AG09309 (cell line): ENCODE results near the gene GNRH2.

Experiments used
- DNase-seq: peaks from one replicate; pipeline ENCODE4 v3.0.0-alpha.2; 2010; ENCODE audit warnings: low read depth
- H3K4me3 ChIP-seq: 2 replicates; pipeline ENCODE4 v1.5.1; 2011; ENCODE audit warnings: mild to moderate bottlenecking, low read depth, low read length, moderate library complexity; ENCODE audit not compliant: control insufficient read depth
- TF ChIP-seq, protein P1 (sequence below): IDR thresholded peaks from 2 replicates; pipeline ENCODE4 v1.5.1; 2011; ENCODE audit warnings: mild to moderate bottlenecking, low read depth, low read length, inconsistent platforms; ENCODE audit not compliant: insufficient read depth, control insufficient read depth; ENCODE audit errors: missing control alignments

The GNRH2 gene

GRCh38 chr20:3027987-3028386, 15.4 kb upstream of the GNRH2 start:
- TF ChIP-seq, protein P1, sequence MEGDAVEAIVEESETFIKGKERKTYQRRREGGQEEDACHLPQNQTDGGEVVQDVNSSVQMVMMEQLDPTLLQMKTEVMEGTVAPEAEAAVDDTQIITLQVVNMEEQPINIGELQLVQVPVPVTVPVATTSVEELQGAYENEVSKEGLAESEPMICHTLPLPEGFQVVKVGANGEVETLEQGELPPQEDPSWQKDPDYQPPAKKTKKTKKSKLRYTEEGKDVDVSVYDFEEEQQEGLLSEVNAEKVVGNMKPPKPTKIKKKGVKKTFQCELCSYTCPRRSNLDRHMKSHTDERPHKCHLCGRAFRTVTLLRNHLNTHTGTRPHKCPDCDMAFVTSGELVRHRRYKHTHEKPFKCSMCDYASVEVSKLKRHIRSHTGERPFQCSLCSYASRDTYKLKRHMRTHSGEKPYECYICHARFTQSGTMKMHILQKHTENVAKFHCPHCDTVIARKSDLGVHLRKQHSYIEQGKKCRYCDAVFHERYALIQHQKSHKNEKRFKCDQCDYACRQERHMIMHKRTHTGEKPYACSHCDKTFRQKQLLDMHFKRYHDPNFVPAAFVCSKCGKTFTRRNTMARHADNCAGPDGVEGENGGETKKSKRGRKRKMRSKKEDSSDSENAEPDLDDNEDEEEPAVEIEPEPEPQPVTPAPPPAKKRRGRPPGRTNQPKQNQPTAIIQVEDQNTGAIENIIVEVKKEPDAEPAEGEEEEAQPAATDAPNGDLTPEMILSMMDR = no peak
- DNase-seq = no peak
- no peak overlapping the region for H3K4me3 ChIP-seq

- H3K4me3 ChIP-seq = no peak overlapping the region
- no peak for DNase-seq
- TF ChIP-seq, protein P1 = no peak
These were observed 11.8 kb upstream of the GNRH2 start for GRCh38 chr20:3031524-3032147.

DNA sequence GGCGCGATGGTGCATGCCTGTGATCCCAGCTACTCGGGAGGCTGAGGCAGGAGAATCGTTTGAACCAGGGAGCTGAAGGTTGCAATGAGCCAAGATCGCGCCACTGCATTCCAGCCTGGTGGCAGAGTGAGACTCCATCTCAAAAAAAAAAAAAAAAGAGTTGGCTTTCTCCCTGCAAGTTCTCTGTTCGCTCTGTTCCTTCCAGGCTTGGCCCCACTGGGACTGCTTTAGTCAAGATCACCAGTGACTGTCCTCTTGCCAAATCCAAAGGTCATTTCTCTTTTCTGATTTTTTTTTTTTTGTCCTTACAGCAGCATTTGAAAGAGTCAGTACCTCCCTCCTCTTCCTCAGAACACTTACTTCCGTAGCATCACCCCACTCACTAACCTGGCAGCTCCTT, 10.8 kb upstream of the GNRH2 start:
- no peak for DNase-seq
- TF ChIP-seq, protein P1 = no peak
- no peak overlapping the region for H3K4me3 ChIP-seq

DNA sequence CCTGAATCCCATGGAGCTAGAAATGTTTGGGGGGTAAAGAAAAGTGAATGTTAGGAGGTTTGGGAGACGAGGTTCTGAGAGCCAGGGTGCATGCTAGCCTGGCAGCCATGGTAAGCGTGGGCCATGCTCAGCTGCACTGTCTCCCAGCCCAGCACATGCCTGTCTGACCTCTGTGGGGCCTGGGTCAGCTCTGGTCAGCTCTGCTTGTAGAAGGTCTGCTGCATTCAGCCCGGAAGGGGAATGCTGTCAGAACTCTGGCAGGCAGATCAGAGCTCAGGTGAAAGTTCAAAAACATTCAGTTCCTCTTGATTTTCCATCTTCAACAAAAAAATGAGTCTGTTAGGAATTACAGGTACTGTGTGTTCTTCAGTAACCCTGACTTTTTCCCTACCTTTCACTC, 5.8 kb upstream of the GNRH2 start:
- no peak for DNase-seq
- TF ChIP-seq, protein P1 = no peak
- no peak overlapping the region for H3K4me3 ChIP-seq

DNA sequence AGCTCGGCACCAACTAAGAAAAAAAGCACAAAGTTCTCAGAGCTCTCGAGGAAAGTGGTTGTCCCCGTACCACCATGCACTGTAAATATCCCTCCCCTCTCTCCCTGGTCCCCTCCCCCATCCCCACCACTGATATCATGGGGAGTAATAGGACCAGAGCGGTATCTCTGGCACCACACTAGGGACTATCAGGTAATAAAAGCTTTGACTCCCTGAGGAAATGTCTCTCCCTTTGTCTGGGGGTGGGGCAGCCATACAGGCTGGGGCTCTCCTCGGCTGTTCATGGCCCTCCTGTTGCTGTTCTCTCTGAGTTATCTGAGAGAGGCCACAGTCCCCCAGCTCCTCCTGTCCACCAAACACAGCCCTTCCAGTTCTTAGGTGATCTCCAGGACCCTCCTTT, 5.0 kb upstream of the GNRH2 start:
- no peak overlapping the region for H3K4me3 ChIP-seq
- DNase-seq = no peak
- TF ChIP-seq, protein P1 = no peak

GRCh38 chr20:3039426-3039825, 4.0 kb upstream of the GNRH2 start:
- H3K4me3 ChIP-seq = no peak overlapping the region
- no peak for DNase-seq
- TF ChIP-seq, protein P1 = no peak

DNA sequence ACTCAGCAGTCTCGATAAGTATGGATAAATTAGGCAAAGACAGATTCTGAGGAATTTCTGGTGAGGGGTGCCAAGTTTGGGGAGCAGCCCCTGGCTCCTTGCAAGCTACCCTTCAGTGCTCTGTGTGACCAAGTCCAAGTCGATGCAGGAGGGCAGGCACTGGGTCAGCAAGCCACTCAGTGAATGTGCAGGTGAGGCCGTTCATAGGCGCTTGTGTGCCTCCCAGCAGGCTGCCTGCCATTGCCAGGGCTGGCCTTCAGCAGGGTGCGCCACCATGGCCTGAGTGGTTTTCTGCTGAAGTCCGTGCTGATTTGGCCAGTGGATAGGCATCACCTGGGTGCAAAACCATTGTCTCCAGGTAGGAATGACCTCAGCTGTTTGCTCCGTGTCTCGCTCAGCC, 3.3 kb upstream of the GNRH2 start:
- TF ChIP-seq, protein P1 = no peak
- no peak overlapping the region for H3K4me3 ChIP-seq
- no peak for DNase-seq
